OCI-LY7 (cell line): Measurements from ENCODE around the gene M1AP. TPM values are rescaled to one million over a fixed set of nuclear protein-coding genes. Genes with fewer than 3 reads are reported as not detected.
A peak's percentile ranks its signal among the peaks of the same experiment; 100 is the strongest.

Experiments
- BruUV-seq: library from RNA; stranded (reverse); fragments of 400-500 nt; replicated peaks from 2 replicates; lab custom pipeline; 2021; lab: Mats Ljungman, UMichigan
- CTCF ChIA-PET: fragments of 300-600 bp; sonication (Branson Sonifier 250); formaldehyde crosslinking; loops from one replicate; lab custom pipeline; 2022; ENCODE audit warnings: antibody characterized with exemption; ENCODE audit not compliant: unreplicated experiment; lab: Charles Lee
- POLR2A ChIA-PET: fragments of 300-600 bp; sonication (Branson Sonifier 250); formaldehyde crosslinking; loops from one replicate; lab custom pipeline; 2022; ENCODE audit warnings: antibody characterized with exemption; lab: Charles Lee
- DNase-seq: peaks from one replicate; pipeline ENCODE4 v3.0.0-alpha.2; 2015; ENCODE audit warnings: low spot score
- H2AFZ ChIP-seq: fragments of 200-600 bp; sonication (generic), shearing (Covaris generic); 2 replicates; pipeline ENCODE4 v1.6.1; 2014; ENCODE audit warnings: mild to moderate bottlenecking, antibody characterized with exemption, low read length, moderate library complexity
- H3K27ac ChIP-seq: fragments of 200-600 bp; sonication (generic); 2 replicates; pipeline ENCODE4 v1.5.1; 2014; ENCODE audit warnings: mixed run types, low read depth, mild to moderate bottlenecking, moderate library complexity, low read length, inconsistent platforms; ENCODE audit not compliant: poor library complexity, severe bottlenecking
- H3K36me3 ChIP-seq: fragments of 200-600 bp; sonication (generic); 2 replicates; pipeline ENCODE4 v1.6.1; 2014; ENCODE audit warnings: mild to moderate bottlenecking, antibody characterized with exemption, low read length, moderate library complexity, mixed read lengths; ENCODE audit not compliant: insufficient read depth
- H3K4me1 ChIP-seq: fragments of 200-600 bp; sonication (generic); 2 replicates; pipeline ENCODE4 v1.5.1; 2014; ENCODE audit warnings: mild to moderate bottlenecking, low read length; ENCODE audit not compliant: insufficient read depth, poor library complexity, severe bottlenecking
- H3K4me2 ChIP-seq: fragments of 200-600 bp; sonication (generic); 2 replicates; pipeline ENCODE4 v1.6.1; 2014; ENCODE audit warnings: mild to moderate bottlenecking, low read length
- H3K4me3 ChIP-seq: fragments of 200-600 bp; sonication (generic); 2 replicates; pipeline ENCODE4 v1.5.1; 2014; ENCODE audit warnings: mild to moderate bottlenecking, low read depth, low read length; ENCODE audit not compliant: poor library complexity, severe bottlenecking
- H3K79me2 ChIP-seq: fragments of 200-600 bp; sonication (generic); 2 replicates; pipeline ENCODE4 v1.6.1; 2016; ENCODE audit warnings: low read depth, mild to moderate bottlenecking, low read length, moderate library complexity, mixed read lengths; ENCODE audit not compliant: insufficient read depth
- H3K9me2 ChIP-seq: fragments of 200-600 bp; sonication (generic); 2 replicates; pipeline ENCODE4 v1.6.1; 2016; ENCODE audit warnings: mild to moderate bottlenecking, low read length, mixed read lengths; ENCODE audit not compliant: insufficient read depth
- H3K9me3 ChIP-seq: fragments of 200-600 bp; sonication (generic); 2 replicates; pipeline ENCODE4 v1.6.1; 2014; ENCODE audit warnings: mild to moderate bottlenecking, mixed run types, low read length, mixed read lengths
- H4K20me1 ChIP-seq: fragments of 200-600 bp; sonication (generic); 2 replicates; pipeline ENCODE4 v1.6.1; 2014; ENCODE audit warnings: mild to moderate bottlenecking, antibody characterized with exemption, low read length, moderate library complexity, mixed read lengths; ENCODE audit not compliant: insufficient read depth
- EZH2phosphoT487 ChIP-seq: fragments of 200-600 bp; sonication (generic); IDR thresholded peaks from 2 replicates; pipeline ENCODE4 v1.6.1; 2018; ENCODE audit warnings: low read depth, borderline replicate concordance, mild to moderate bottlenecking, mixed run types, antibody characterized with exemption, low read length, moderate library complexity, mixed read lengths
- intact Hi-C: fragments of 100-400 bp; cut with micrococcal nuclease; formaldehyde crosslinking; loops from one replicate; pipeline ENCODE4 v1.10.0; 2022; ENCODE audit not compliant: unreplicated experiment
- total RNA-seq, 2 experiments: library from RNA; depleted of rRNA in 1 of 2; stranded (reverse); fragments of >200 nt in 1 of 2; shearing (Covaris generic) in 1 of 2; gene quantifications; 2 replicates each; pipeline ENCODE4 v1.2.3, GENCODE V29; 2014 to 2022
- TF ChIP-seq, protein P1 (sequence below): fragments of 200-600 bp; sonication (generic); conservative IDR thresholded peaks from 2 replicates; pipeline ENCODE4 v1.5.1; 2014; ENCODE audit warnings: mild to moderate bottlenecking, antibody characterized with exemption, low read length, moderate library complexity, mixed read lengths

M1AP gene
- total RNA-seq, 2 experiments from 2014 or later: not detected

DNA sequence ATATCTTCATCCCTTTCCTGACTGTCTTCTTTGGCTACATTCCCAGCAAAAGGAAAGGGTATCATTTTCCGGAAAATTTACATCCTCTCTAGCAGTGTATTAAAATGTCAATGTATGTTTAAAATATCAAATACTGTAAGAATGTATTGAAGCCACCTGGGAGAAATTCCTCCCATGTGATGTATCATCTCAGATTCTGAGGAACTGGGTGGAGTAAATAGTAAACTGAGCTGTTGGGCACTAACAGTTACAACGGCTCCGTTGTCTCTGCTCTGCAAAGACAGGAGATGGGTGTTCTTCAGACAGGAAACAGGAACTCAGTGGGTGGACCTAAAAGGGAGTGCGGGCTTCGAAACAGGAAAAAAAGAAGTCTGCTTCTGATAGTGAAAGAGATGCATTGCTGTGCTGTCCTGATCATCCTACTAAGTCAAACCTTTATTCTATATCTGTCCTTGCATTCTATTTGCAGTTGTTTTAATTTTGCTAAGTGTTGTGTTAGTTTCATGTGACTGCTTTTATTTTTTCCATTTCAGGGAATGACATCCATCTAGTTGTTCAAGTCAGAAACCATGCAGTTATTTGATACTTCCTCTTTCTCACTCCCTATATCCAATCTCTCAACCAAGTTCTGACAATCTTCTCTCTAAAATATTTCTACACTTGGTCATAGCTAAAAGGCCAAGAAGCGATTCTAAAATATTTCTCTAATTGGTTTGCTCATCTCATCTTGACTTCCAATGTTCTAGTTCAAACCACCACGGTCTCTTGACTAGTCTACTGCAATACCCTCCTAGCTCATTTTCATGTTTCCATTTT, 74.2 kb downstream of the M1AP start:
- H3K9me2 ChIP-seq: no peaks in the 10 kb centered on the region
- H3K27ac ChIP-seq: no peak overlapping the region
- peak; percentile 33 for DNase-seq
- H3K36me3 ChIP-seq: no peaks in the 10 kb centered on the region
- no peaks in the 10 kb centered on the region for H3K9me3 ChIP-seq
- no peak for TF ChIP-seq EZH2phosphoT487
- TF ChIP-seq, protein P1, sequence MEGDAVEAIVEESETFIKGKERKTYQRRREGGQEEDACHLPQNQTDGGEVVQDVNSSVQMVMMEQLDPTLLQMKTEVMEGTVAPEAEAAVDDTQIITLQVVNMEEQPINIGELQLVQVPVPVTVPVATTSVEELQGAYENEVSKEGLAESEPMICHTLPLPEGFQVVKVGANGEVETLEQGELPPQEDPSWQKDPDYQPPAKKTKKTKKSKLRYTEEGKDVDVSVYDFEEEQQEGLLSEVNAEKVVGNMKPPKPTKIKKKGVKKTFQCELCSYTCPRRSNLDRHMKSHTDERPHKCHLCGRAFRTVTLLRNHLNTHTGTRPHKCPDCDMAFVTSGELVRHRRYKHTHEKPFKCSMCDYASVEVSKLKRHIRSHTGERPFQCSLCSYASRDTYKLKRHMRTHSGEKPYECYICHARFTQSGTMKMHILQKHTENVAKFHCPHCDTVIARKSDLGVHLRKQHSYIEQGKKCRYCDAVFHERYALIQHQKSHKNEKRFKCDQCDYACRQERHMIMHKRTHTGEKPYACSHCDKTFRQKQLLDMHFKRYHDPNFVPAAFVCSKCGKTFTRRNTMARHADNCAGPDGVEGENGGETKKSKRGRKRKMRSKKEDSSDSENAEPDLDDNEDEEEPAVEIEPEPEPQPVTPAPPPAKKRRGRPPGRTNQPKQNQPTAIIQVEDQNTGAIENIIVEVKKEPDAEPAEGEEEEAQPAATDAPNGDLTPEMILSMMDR: no peak
- peak overlapping the region; percentile 38 for H3K4me2 ChIP-seq
- CTCF ChIA-PET: no interaction called here
- intact Hi-C loops: no loop called here
- H3K4me3 ChIP-seq: no peak overlapping the region
- peak overlapping the region; percentile 65 for H2AFZ ChIP-seq
- no peaks in the 10 kb centered on the region for H3K79me2 ChIP-seq
- peaks cover 28% of the 10 kb centered on the region for H3K4me1 ChIP-seq
- BruUV-seq: no TSS peak
- POLR2A ChIA-PET: interaction anchor here (0.7 to 1.2 kb wide), 7 partner anchors 9 to 276 kb away, joined by 3 to 5 read pairs (median 4); partner anchors contain the start of genes CCDC142 and TTC31
- no peaks in the 10 kb centered on the region for H4K20me1 ChIP-seq

DNA sequence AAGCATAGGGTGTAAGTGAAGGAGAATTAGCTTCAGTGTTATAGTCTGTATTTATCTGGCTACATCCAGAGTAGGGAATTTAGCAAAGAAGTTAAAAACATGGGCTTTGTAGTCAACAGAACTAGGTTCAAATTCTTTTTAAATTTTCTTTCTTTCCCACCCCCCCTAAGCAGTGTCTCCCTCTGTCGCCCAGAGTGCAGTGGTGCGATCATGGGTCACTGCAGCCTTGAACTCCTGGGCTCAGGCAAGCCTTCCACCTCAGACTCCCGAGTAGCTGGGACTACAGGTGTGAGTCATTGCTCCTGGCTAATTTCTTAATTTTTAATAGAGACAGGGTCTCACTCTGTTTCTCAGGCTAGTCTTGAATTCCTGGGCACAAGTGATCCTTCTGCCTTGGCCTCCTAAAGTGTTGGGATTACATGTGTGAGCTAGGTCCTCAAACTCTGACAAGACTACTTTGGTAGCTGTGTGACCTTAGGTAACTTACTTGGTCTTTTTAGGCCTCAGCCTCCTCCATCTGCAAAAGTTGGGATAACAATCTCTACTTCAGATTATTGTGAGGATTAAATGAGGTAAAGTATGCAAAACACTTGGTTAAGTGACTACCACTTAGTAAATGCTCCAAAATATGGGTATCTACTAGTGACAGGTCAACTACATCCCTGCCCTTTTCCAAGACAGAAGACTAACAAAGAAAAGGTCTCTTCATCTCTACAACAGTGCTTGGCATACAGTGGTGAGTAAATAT, 75.8 kb downstream of the M1AP start:
- H3K36me3 ChIP-seq: no peaks in the 10 kb centered on the region
- POLR2A ChIA-PET: interaction anchor here (0.7 to 1.3 kb wide), 2 partner anchors 11 to 13 kb away, joined by 3 to 4 read pairs; no protein-coding TSS in a partner anchor
- BruUV-seq: no TSS peak
- DNase-seq: no peak
- no peaks in the 10 kb centered on the region for H3K79me2 ChIP-seq
- no peak overlapping the region for H3K27ac ChIP-seq
- no peak overlapping the region for H3K4me2 ChIP-seq
- intact Hi-C loops: no loop called here
- CTCF ChIA-PET: no interaction called here
- no peaks in the 10 kb centered on the region for H3K9me3 ChIP-seq
- H3K9me2 ChIP-seq: no peaks in the 10 kb centered on the region
- no peak overlapping the region for H3K4me3 ChIP-seq
- H3K4me1 ChIP-seq: peaks cover 23% of the 10 kb centered on the region
- TF ChIP-seq EZH2phosphoT487: no peak
- TF ChIP-seq, protein P1: peak; percentile 65
- H4K20me1 ChIP-seq: no peaks in the 10 kb centered on the region
- H2AFZ ChIP-seq: peak overlapping the region; percentile 39; the same call in 1 of the 2 replicates
